ENCODE results near the gene PKN1. TPM values are rescaled to one million over a fixed set of nuclear protein-coding genes. Genes with fewer than 3 reads are reported as not detected.

The PKN1 gene
- total RNA-seq, 4 donors from 2014 or later = 13.2 to 30.9 (median 16.4) TPM

DNA sequence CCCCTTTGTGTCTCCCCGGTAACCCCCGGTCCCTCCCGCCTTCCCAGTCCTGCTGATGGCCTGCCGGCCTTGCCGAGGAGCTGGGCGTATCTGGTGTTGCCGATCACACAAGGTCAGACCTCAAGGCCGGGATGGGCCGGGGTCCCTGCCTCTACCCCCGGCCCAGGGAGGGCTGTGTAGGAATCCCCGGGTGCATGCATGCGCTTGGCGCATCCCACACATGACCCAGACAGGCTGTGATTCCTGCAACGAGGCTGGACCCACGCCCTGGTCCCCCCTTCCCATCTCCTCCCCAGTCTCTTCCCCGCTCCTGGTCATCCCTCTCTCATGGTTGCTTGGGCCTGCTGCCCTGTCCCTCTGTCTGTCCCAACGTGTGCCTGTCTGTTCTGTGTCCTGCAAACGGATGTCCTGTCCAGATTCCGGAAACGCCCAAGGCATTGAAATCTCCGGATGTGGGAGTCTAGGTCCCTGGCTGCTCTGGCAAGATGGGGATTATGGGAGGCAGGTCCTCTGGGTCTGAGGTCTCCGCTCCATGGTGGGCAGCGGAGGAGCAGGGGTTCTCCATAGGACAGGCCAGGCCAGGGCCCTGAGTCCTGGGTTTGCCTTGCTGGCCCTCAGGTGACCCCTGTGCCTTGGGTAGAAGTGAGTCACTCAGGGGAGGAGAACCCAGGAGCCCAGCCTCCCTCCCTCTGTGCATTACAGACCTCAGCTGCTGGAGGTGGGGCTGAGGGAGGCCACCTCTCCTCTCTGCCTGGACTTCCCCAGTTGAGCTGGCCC, 1.6 kb downstream of the PKN1 start:
- peak; percentile 37 to 91 for DNase-seq (ENCODE audit: low spot score in 2 of 2)
- WGBS, 2 donors = 40 to 61% methylated on average over 19 to 23 of the region's 23 CpGs
- no peak overlapping the region for H3K4me3 ChIP-seq (ENCODE audit: low read depth, poor library complexity, severe bottlenecking)
- intact Hi-C loops (cut with DNase I; ENCODE audit: low total_unique reads) = no loop called here
- TF ChIP-seq POLR2A (IDR thresholded peaks at IDR 0.05) (no peak), CTCF (IDR thresholded peaks at IDR 0.05) (no peak)

DNA sequence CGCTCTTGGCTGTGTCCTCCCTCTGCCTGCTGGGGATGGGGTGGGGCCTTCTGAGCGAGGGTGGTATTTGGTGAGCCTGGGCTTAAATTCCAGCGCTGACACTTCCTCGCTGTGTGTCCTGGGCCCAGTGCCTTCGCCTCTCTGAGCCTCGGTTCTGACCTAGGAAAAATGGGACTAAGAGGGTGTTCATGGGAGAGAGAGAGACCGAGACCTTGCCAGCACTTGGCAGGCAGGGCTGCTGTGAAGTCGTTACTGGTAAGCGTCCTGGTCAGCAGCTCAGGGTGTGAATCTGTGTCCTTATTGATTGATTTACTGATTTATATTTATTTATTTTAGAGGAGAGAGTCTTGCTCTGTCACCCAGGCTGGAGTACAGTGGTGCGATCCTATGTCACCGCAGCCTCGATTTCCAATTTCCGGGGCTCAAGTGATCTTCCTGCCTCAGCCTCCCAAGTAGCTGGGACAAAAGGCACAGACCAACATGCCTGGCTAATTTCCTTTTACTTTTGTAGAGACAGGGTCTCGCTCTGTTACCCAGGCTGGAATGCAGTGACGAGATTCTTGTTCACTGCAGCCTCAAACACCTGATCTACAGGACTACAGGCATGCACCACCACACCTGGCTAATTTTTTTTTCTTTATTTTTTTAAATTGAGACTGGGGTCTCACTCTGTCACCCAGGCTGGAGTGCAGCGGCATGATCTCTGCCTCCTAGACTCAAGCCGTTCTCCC, 2.4 kb downstream of the PKN1 start:
- H3K4me3 ChIP-seq (ENCODE audit: low read depth, poor library complexity, severe bottlenecking) = no peak overlapping the region
- 69 to 79% methylated on average over 16 to 17 of the region's 17 CpGs for whole genome bisulfite sequencing, 2 donors
- intact Hi-C loops (cut with DNase I; ENCODE audit: low total_unique reads) = no loop called here

DNA sequence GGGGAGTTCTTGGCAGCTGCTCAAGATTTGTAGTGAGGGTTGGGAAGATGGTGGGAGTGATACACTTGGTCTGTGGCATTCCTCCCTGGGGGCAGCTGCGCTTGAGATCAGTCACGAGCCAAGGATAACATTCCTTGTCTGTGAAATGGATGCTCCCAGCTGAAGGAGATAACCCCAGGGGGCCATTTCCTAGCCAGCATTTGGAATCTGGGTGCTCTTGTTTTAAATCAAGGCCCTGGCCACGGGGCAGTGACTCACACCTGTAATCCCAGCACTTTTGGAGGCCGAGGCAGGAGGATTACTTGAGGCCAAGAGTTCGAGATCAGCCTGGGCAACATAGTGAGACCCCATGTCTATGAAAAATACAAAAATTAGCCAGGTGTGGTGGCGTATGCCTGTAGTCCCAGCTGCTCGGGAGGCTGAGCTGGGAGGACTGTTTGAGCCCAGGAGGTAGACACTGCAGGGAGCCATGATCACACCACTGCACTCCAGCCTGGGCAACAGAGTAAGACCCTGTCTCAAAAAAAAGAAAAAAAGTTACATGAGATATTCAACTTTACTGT, 4.6 kb downstream of the PKN1 start:
- DNase-seq (ENCODE audit: low spot score in 2 of 2) = no peak
- no peak overlapping the region for H3K4me3 ChIP-seq (ENCODE audit: low read depth, poor library complexity, severe bottlenecking)
- TF ChIP-seq CTCF (IDR thresholded peaks at IDR 0.05) = no peak
- intact Hi-C loops (cut with DNase I; ENCODE audit: low total_unique reads) = no loop called here
- 89 to 94% methylated on average over 7 of the region's 7 CpGs for WGBS, 2 donors

More for the DNA sequence above, 2.4 kb downstream of the PKN1 start:
- TF ChIP-seq POLR2A (IDR thresholded peaks at IDR 0.05) (no peak), CTCF (IDR thresholded peaks at IDR 0.05) (no peak)
- no peak for DNase-seq (ENCODE audit: low spot score in 2 of 2)

GRCh38 chr19:14439014-14439413, 5.9 kb downstream of the PKN1 start:
- H3K4me3 ChIP-seq (ENCODE audit: low read depth, poor library complexity, severe bottlenecking) = no peak overlapping the region
- TF ChIP-seq CTCF (IDR thresholded peaks at IDR 0.05) (no peak), POLR2A (IDR thresholded peaks at IDR 0.05) (no peak)
- intact Hi-C loops (cut with DNase I; ENCODE audit: low total_unique reads) = no loop called here
- WGBS, 2 donors = 70 to 76% methylated on average over 9 of the region's 9 CpGs
- DNase-seq (ENCODE audit: low spot score in 2 of 2) = no peak

- no peak for TF ChIP-seq CTCF (IDR thresholded peaks at IDR 0.05)
- TF ChIP-seq POLR2A (IDR thresholded peaks at IDR 0.05) = no peak
- intact Hi-C loops (cut with DNase I; ENCODE audit: low total_unique reads) = no loop called here
- DNase-seq (ENCODE audit: low spot score in 2 of 2) = peak; percentile 54 to 93
- WGBS, 2 donors = 54 to 55% methylated on average over 9 of the region's 9 CpGs
- no peak overlapping the region for H3K4me3 ChIP-seq (ENCODE audit: low read depth, poor library complexity, severe bottlenecking)
Measured at GRCh38 chr19:14440049-14440448, 6.9 kb downstream of the PKN1 start.
